ENCODE results near the gene WDR76.
"Not testable (repeated sequence)": the region's sequence is repeated elsewhere in the genome, so short reads cannot be mapped to it uniquely, and the experiment has no call there.

GRCh38 chr15:43830691-43831275, 4.0 kb downstream of the WDR76 start:
- not testable (repeated sequence) for TF ChIP-seq CTCF, POLR2A, POLR2AphosphoS5 (IDR thresholded peaks at IDR 0.05)

Data from sigmoid colon (tissue), 4 donors.